ENCODE measurements around the gene AKT3. TPM values are rescaled to one million over a fixed set of nuclear protein-coding genes. Genes with fewer than 3 reads are reported as not detected.

The AKT3 gene
- total and polyA plus RNA-seq, 3 experiments from 2014 or later, result 4.3 to 49.6 (median 47.3) TPM

GRCh38 chr1:243493156-243494129 lies 356.6 kb downstream of the AKT3 start:
- Histone ChIP-seq H3K4me3 (ENCODE audit: low read length) (no peak overlapping the region), H3K4me1 (ENCODE audit: insufficient read depth, low read length) (no peaks in the 10 kb centered on the region), H3K36me3 (ENCODE audit: insufficient read depth, low read length) (no peaks in the 10 kb centered on the region), H3K27me3 (ENCODE audit: insufficient read depth, low read length, poor library complexity, severe bottlenecking) (no peaks in the 10 kb centered on the region), H3K9me3 (ENCODE audit: low read length) (no peaks in the 10 kb centered on the region), H3K27ac (ENCODE audit: low read depth, low read length) (no peak overlapping the region)
- Mint-ChIP-seq H3K4me1 (peaks cover 0 to 7% (median 0%) of the 10 kb centered on the region in 3 donors), H3K4me3 (no peak overlapping the region), H3K27ac (peak overlapping the region in 3 of 8 donors; percentile 13 to 49 (median 37)), H3K27me3 (no peaks in the 10 kb centered on the region), H3K36me3 (peaks cover 3 to 33% (median 4%) of the 10 kb centered on the region in 3 donors), H3K9me3 (no peaks in the 10 kb centered on the region)
- no peak for DNase-seq
- ChIA-PET POLR2A (no interaction called here), CTCF (no interaction called here)

GRCh38 chr1:243490748-243491686 lies 359.0 kb downstream of the AKT3 start:
- ChIA-PET CTCF (interaction anchor here (0.8 to 1.0 kb wide), 2 partner anchors 13 to 17 kb away, joined by 3 read pairs; no protein-coding TSS in a partner anchor), POLR2A (no interaction called here)
- H3K4me3 Mint-ChIP-seq, result no peak overlapping the region
- no peaks in the 10 kb centered on the region for H3K4me1 ChIP-seq (ENCODE audit: insufficient read depth, low read length)
- DNase-seq, result no peak
- H3K27me3 ChIP-seq (ENCODE audit: insufficient read depth, low read length, poor library complexity, severe bottlenecking), result no peaks in the 10 kb centered on the region
- no peaks in the 10 kb centered on the region for H3K27me3 Mint-ChIP-seq
- H3K36me3 Mint-ChIP-seq, result peaks cover 0 to 21% (median 4%) of the 10 kb centered on the region in 3 donors
- H3K27ac Mint-ChIP-seq, result peak overlapping the region in 3 of 8 donors; percentile 9 to 26 (median 16)
- H3K9me3 ChIP-seq (ENCODE audit: low read length), result no peaks in the 10 kb centered on the region
- no peaks in the 10 kb centered on the region for H3K36me3 ChIP-seq (ENCODE audit: insufficient read depth, low read length)
- no peaks in the 10 kb centered on the region for H3K9me3 Mint-ChIP-seq
- H3K4me3 ChIP-seq (ENCODE audit: low read length), result no peak overlapping the region
- H3K27ac ChIP-seq (ENCODE audit: low read depth, low read length), result no peak overlapping the region
- H3K4me1 Mint-ChIP-seq, result peaks cover 0 to 3% (median 0%) of the 10 kb centered on the region in 3 donors

- H3K4me3 ChIP-seq (ENCODE audit: low read length), result no peak overlapping the region
- ChIA-PET CTCF (interaction anchor here (0.8 kb wide), 1 partner anchor 12 kb away, joined by 3 read pairs; no protein-coding TSS in a partner anchor), POLR2A (no interaction called here)
- no peak overlapping the region for H3K27ac ChIP-seq (ENCODE audit: low read depth, low read length)
- H3K9me3 ChIP-seq (ENCODE audit: low read length), result no peaks in the 10 kb centered on the region
- H3K36me3 ChIP-seq (ENCODE audit: insufficient read depth, low read length), result no peaks in the 10 kb centered on the region
- H3K27me3 Mint-ChIP-seq, result no peaks in the 10 kb centered on the region
- H3K27ac Mint-ChIP-seq, result peak overlapping the region in 3 of 8 donors; percentile 22 to 87 (median 72)
- no peak for DNase-seq
- no peaks in the 10 kb centered on the region for H3K4me1 Mint-ChIP-seq
- no peaks in the 10 kb centered on the region for H3K4me1 ChIP-seq (ENCODE audit: insufficient read depth, low read length)
- no peaks in the 10 kb centered on the region for H3K27me3 ChIP-seq (ENCODE audit: insufficient read depth, low read length, poor library complexity, severe bottlenecking)
- H3K4me3 Mint-ChIP-seq, result no peak overlapping the region
- no peaks in the 10 kb centered on the region for H3K9me3 Mint-ChIP-seq
- peaks cover 0 to 18% (median 4%) of the 10 kb centered on the region in 3 donors for H3K36me3 Mint-ChIP-seq
These were observed 360.1 kb downstream of the AKT3 start for GRCh38 chr1:243489681-243490546.

GRCh38 chr1:243489158-243489527 lies 360.9 kb downstream of the AKT3 start:
- peak overlapping the region in 1 of 8 donors; percentile 87 for H3K27ac Mint-ChIP-seq
- Histone ChIP-seq H3K36me3 (ENCODE audit: insufficient read depth, low read length) (no peaks in the 10 kb centered on the region), H3K9me3 (ENCODE audit: low read length) (no peaks in the 10 kb centered on the region), H3K27me3 (ENCODE audit: insufficient read depth, low read length, poor library complexity, severe bottlenecking) (no peaks in the 10 kb centered on the region), H3K4me3 (ENCODE audit: low read length) (no peak overlapping the region), H3K4me1 (ENCODE audit: insufficient read depth, low read length) (no peaks in the 10 kb centered on the region), H3K27ac (ENCODE audit: low read depth, low read length) (no peak overlapping the region)
- peaks cover 0 to 17% (median 0%) of the 10 kb centered on the region in 3 donors for H3K36me3 Mint-ChIP-seq
- H3K9me3 Mint-ChIP-seq, result no peaks in the 10 kb centered on the region
- no peaks in the 10 kb centered on the region for H3K4me1 Mint-ChIP-seq
- no peaks in the 10 kb centered on the region for H3K27me3 Mint-ChIP-seq
- H3K4me3 Mint-ChIP-seq, result no peak overlapping the region
- ChIA-PET CTCF (no interaction called here), POLR2A (no interaction called here)
- DNase-seq, result no peak

- no peak for DNase-seq
- Mint-ChIP-seq H3K4me3 (no peak overlapping the region), H3K27me3 (no peaks in the 10 kb centered on the region), H3K4me1 (peaks cover 0 to 4% (median 4%) of the 10 kb centered on the region in 3 donors), H3K9me3 (no peaks in the 10 kb centered on the region), H3K27ac (no peak overlapping the region), H3K36me3 (peaks cover 0 to 16% (median 0%) of the 10 kb centered on the region in 3 donors)
- H3K4me3 ChIP-seq (ENCODE audit: low read length), result no peak overlapping the region
- H3K9me3 ChIP-seq (ENCODE audit: low read length), result no peaks in the 10 kb centered on the region
- ChIA-PET CTCF (no interaction called here), POLR2A (no interaction called here)
- H3K27ac ChIP-seq (ENCODE audit: low read depth, low read length), result no peak overlapping the region
- H3K36me3 ChIP-seq (ENCODE audit: insufficient read depth, low read length), result no peaks in the 10 kb centered on the region
- H3K4me1 ChIP-seq (ENCODE audit: insufficient read depth, low read length), result no peaks in the 10 kb centered on the region
- no peaks in the 10 kb centered on the region for H3K27me3 ChIP-seq (ENCODE audit: insufficient read depth, low read length, poor library complexity, severe bottlenecking)
These were observed 361.4 kb downstream of the AKT3 start for GRCh38 chr1:243488459-243489157.

GRCh38 chr1:243487649-243488227 lies 362.3 kb downstream of the AKT3 start:
- Histone ChIP-seq H3K9me3 (ENCODE audit: low read length) (no peaks in the 10 kb centered on the region), H3K4me3 (ENCODE audit: low read length) (no peak overlapping the region), H3K4me1 (ENCODE audit: insufficient read depth, low read length) (peaks cover 2% of the 10 kb centered on the region), H3K36me3 (ENCODE audit: insufficient read depth, low read length) (no peaks in the 10 kb centered on the region), H3K27me3 (ENCODE audit: insufficient read depth, low read length, poor library complexity, severe bottlenecking) (no peaks in the 10 kb centered on the region), H3K27ac (ENCODE audit: low read depth, low read length) (no peak overlapping the region)
- Mint-ChIP-seq H3K4me1 (peaks cover 2 to 10% (median 5%) of the 10 kb centered on the region in 3 donors), H3K9me3 (no peaks in the 10 kb centered on the region), H3K27ac (no peak overlapping the region), H3K27me3 (no peaks in the 10 kb centered on the region), H3K4me3 (peak overlapping the region in 2 of 7 donors; percentile 44 to 46), H3K36me3 (peaks cover 0 to 13% (median 0%) of the 10 kb centered on the region in 3 donors)
- ChIA-PET CTCF (no interaction called here), POLR2A (no interaction called here)
- DNase-seq, result no peak

Measured in CD8-positive, alpha-beta memory T cell (primary cell).